ENCODE results near the gene EXOC6B. TPM values are rescaled to one million over a fixed set of nuclear protein-coding genes. Genes with fewer than 3 reads are reported as not detected.

EXOC6B gene
- total and polyA plus RNA-seq, 9 of the 15 experiments (the other 6 are each of a cell fraction or from before 2014, with no cell fraction given): 0.28 to 4.2 (median 2.0) TPM

DNA sequence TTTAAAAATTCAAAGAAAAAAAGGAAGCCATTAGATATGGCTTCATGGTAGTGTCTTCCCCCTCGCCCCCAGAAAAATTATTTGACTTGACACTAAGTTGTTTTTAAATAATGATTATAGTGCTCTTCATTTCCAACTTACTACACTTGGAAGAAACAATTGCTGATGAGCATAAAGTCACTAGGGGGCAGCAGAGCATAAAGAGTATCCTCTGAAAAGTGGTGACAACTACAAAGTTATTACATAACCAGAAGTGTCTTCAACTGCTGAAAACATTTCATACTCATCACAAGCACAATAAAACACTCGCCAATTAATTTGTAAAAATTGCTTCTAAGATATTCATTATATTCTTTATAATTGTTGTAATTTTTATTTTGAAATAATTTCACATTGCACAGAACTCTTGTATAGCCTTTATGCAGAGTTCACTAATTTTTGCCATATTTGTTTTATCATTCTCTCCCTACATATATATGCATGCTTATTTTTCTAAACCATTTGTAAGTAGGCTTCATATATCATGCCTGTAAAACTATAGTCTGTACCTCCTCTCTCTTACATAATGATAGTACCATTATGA lies 54.9 kb downstream of the EXOC6B start (continued):
- TF ChIP-seq ZNF589 (CRISPR knock-in tag; IDR thresholded peaks at IDR 0.05; ENCODE audit: low read depth): no peak
- no peak for TF ChIP-seq CHD4 (IDR thresholded peaks at IDR 0.05; ENCODE audit: insufficient read depth, insufficient replicate concordance, low read depth, low read length, poor library complexity, severe bottlenecking)
- peak; percentile 63 for TF ChIP-seq ZNF316 (IDR thresholded peaks at IDR 0.05)
- TF ChIP-seq CREBBP (IDR thresholded peaks at IDR 0.05; ENCODE audit: low read depth, low read length): no peak
- TF ChIP-seq IRF2 (CRISPR knock-in tag; IDR thresholded peaks at IDR 0.05): no peak
- TF ChIP-seq POLR2G (IDR thresholded peaks at IDR 0.05; ENCODE audit: low read depth, low read length): no peak
- no peak for TF ChIP-seq BACH1 (tag; IDR thresholded peaks at IDR 0.05)
- TF ChIP-seq, protein P1, sequence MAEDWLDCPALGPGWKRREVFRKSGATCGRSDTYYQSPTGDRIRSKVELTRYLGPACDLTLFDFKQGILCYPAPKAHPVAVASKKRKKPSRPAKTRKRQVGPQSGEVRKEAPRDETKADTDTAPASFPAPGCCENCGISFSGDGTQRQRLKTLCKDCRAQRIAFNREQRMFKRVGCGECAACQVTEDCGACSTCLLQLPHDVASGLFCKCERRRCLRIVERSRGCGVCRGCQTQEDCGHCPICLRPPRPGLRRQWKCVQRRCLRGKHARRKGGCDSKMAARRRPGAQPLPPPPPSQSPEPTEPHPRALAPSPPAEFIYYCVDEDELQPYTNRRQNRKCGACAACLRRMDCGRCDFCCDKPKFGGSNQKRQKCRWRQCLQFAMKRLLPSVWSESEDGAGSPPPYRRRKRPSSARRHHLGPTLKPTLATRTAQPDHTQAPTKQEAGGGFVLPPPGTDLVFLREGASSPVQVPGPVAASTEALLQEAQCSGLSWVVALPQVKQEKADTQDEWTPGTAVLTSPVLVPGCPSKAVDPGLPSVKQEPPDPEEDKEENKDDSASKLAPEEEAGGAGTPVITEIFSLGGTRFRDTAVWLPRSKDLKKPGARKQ (CRISPR knock-in tag; IDR thresholded peaks at IDR 0.05): no peak
- TF ChIP-seq ZNF398 (CRISPR knock-in tag; IDR thresholded peaks at IDR 0.05): no peak
- no peak for TF ChIP-seq KDM2B (CRISPR knock-in tag; IDR thresholded peaks at IDR 0.05)
- no peak for TF ChIP-seq ZNF717 (CRISPR knock-in tag; IDR thresholded peaks at IDR 0.05)
- no peak for TF ChIP-seq ARNT (IDR thresholded peaks at IDR 0.05)
- no peak for TF ChIP-seq ZNF431 (CRISPR knock-in tag; IDR thresholded peaks at IDR 0.05)
- TF ChIP-seq ZNF134 (CRISPR knock-in tag; conservative IDR thresholded peaks at IDR 0.05): peak; percentile 84
- TF ChIP-seq RBM25 (IDR thresholded peaks at IDR 0.05; ENCODE audit: low read depth, low read length, severe bottlenecking): no peak
- no peak for TF ChIP-seq ARID3A (IDR thresholded peaks at IDR 0.05; ENCODE audit: borderline replicate concordance, low read depth, low read length)
- no peak for TF ChIP-seq TEAD1 (CRISPR knock-in tag; IDR thresholded peaks at IDR 0.05)
- TF ChIP-seq CC2D1A (IDR thresholded peaks at IDR 0.05): no peak
- no peak for TF ChIP-seq ZNF551 (CRISPR knock-in tag; IDR thresholded peaks at IDR 0.05)
- TF ChIP-seq SP1 (CRISPR knock-in tag; IDR thresholded peaks at IDR 0.05): no peak
- TF ChIP-seq NRF1 (conservative IDR thresholded peaks at IDR 0.05 in 1 of 2, IDR thresholded peaks at IDR 0.05 in 1 of 2): no peak

All from K562 (cell line).